ENCODE data around the gene CNTN5.

The CNTN5 gene

DNA sequence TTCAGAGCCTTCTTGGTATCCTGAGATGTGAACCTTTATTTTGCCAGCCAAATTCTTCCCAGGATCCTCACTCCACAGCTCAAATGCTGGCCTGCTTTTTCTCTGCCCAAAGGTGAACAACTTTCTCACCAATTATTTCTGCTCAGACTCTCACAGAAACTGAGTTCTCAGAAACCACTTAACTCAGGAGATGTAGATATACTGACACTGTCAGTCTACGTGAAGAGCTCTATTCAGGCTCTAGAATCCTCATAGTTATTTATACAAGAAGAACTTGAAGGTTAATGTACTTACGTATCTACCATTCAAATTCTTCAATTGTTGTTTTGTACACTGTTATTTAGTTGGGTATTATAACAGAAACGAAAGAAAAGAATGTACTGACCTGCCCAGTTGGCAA, 666.1 kb downstream of the CNTN5 start:
- DNase-seq (ENCODE audit: low read depth), result no peak
- H3K4me3 ChIP-seq (ENCODE audit: control insufficient read depth, low read depth, low read length), result no peak overlapping the region
- TF ChIP-seq, protein P1, sequence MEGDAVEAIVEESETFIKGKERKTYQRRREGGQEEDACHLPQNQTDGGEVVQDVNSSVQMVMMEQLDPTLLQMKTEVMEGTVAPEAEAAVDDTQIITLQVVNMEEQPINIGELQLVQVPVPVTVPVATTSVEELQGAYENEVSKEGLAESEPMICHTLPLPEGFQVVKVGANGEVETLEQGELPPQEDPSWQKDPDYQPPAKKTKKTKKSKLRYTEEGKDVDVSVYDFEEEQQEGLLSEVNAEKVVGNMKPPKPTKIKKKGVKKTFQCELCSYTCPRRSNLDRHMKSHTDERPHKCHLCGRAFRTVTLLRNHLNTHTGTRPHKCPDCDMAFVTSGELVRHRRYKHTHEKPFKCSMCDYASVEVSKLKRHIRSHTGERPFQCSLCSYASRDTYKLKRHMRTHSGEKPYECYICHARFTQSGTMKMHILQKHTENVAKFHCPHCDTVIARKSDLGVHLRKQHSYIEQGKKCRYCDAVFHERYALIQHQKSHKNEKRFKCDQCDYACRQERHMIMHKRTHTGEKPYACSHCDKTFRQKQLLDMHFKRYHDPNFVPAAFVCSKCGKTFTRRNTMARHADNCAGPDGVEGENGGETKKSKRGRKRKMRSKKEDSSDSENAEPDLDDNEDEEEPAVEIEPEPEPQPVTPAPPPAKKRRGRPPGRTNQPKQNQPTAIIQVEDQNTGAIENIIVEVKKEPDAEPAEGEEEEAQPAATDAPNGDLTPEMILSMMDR (IDR thresholded peaks at IDR 0.05; ENCODE audit: control insufficient read depth, insufficient read depth, low read depth, low read length, missing control alignments), result no peak

GRCh38 chr11:99687320-99687719, 666.6 kb downstream of the CNTN5 start:
- TF ChIP-seq, protein P1 (IDR thresholded peaks at IDR 0.05; ENCODE audit: control insufficient read depth, insufficient read depth, low read depth, low read length, missing control alignments), result no peak
- no peak overlapping the region for H3K4me3 ChIP-seq (ENCODE audit: control insufficient read depth, low read depth, low read length)
- no peak for DNase-seq (ENCODE audit: low read depth)

GRCh38 chr11:99693941-99694492, 673.3 kb downstream of the CNTN5 start:
- TF ChIP-seq, protein P1 (IDR thresholded peaks at IDR 0.05; ENCODE audit: control insufficient read depth, insufficient read depth, low read depth, low read length, missing control alignments), result no peak
- H3K4me3 ChIP-seq (ENCODE audit: control insufficient read depth, low read depth, low read length), result no peak overlapping the region
- no peak for DNase-seq (ENCODE audit: low read depth)

DNA sequence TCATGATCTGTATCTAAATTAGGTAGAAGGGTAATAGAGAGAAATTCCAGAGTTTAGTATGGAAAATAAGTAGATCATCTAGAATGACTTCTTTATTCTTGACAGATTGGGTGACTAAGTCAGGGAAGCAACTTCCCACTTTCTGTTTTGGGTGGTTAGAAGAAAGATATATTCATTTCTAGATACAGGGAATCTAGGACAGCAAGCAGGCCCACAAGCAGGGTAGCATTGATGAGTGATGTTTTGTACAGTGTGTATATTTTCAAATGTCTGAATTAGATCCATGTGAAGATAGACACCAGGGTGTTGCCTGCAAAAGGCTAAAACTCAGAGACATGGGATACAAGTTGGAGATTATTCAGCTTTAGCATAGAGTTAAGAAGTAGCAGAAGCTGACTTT, 674.4 kb downstream of the CNTN5 start:
- TF ChIP-seq, protein P1 (IDR thresholded peaks at IDR 0.05; ENCODE audit: control insufficient read depth, insufficient read depth, low read depth, low read length, missing control alignments), result no peak
- H3K4me3 ChIP-seq (ENCODE audit: control insufficient read depth, low read depth, low read length), result no peak overlapping the region
- DNase-seq (ENCODE audit: low read depth), result no peak

DNA sequence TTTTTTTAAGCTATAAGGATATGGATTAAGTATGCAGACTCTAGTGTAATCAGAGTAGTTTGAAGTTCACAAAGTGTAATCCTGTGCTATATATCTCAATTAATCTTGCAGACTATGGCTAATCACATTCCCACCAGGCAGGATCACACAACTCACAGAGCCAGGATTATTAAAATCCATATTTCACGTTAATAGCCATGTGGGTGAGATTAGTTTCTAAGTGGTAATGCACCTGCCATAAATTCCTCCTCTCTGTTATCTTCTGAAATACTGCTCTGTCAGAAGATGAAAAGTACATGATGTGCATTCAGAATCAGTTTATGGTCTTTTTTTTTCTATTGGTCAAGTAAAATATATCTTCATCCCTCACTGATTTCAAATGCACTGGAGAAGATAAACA, 686.1 kb downstream of the CNTN5 start:
- no peak for DNase-seq (ENCODE audit: low read depth)
- no peak overlapping the region for H3K4me3 ChIP-seq (ENCODE audit: control insufficient read depth, low read depth, low read length)
- TF ChIP-seq, protein P1 (IDR thresholded peaks at IDR 0.05; ENCODE audit: control insufficient read depth, insufficient read depth, low read depth, low read length, missing control alignments), result no peak

GRCh38 chr11:99708928-99709672, 688.4 kb downstream of the CNTN5 start:
- H3K4me3 ChIP-seq (ENCODE audit: control insufficient read depth, low read depth, low read length), result no peak overlapping the region
- TF ChIP-seq, protein P1 (IDR thresholded peaks at IDR 0.05; ENCODE audit: control insufficient read depth, insufficient read depth, low read depth, low read length, missing control alignments), result no peak
- no peak for DNase-seq (ENCODE audit: low read depth)

All from AG09309 (cell line).